ENCODE data around the gene SART3.

DNA sequence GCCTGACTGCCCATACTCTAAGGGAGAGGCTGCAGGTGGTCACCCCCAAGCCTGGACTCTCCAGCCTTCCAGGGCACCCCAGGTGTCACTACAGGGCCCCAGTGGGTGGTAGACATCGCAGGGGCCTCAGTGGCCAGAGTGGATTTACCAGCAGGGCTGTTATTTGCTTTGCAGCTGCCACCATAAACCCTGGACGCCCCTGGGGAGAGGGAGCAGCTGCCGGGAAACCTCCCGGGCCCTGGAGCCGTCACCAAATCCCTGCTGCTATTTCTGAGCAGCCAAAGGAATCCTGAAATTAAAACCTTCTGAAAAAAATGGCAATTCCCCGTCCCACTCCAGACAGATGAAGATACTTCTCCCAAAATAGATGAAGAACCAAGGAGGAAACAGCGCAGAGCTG, 23.0 kb upstream of the SART3 start:
- no peak for TF ChIP-seq CTCF (conservative IDR thresholded peaks at IDR 0.05)
- no peak for TF ChIP-seq ZFX (IDR thresholded peaks at IDR 0.05)

Data from C4-2B (cell line).